NCI-H1694 (cell line): Measurements from ENCODE around the gene OLFML2B.

ENCODE experiments used
- DNase-seq: peaks from one replicate; lab custom pipeline; 2025; lab: John Stamatoyannopoulos, UW

The OLFML2B gene

DNA sequence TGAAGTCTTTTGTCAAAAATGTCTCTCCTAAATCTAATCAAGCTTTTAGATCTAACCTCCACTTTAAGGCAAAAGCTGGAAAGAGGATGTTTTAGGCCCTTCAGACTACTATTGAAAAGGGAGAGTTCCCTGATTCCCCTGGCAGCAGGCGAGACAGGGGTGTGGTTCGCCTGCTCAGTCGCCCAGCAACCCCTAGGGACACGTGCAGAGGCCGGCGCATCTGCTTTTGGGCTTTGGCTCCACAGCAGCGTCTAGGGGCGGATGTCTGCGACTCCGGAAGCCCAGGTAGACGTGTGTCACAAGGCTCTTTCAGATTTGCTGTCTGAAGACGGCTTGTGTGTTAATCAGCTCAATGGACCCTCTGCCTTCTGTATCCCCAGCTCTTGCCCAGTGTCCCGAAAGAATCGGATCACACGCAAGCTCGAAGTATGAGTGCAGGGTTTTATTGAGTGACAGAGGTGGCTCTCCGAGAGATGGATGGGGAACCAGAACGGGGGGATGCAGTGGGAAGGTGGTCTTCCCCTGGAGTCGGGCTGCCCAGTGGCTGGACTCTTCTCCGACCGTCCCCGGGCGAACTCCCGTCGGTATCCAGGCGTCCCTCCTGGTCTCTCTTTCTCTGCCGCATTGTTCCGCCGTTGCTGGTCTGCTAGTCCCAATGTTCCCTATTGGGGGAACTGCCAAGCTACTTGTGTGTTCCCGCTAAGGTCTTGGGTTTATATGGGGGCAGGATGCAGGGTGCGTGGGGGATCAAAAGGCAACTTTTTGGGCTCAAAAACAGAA is 45.5 kb downstream of the OLFML2B start:
- DNase-seq: no peak

GRCh38 chr1:161973924-161974845 is 49.5 kb downstream of the OLFML2B start:
- no peak for DNase-seq

GRCh38 chr1:161972828-161973227 is 50.8 kb downstream of the OLFML2B start:
- DNase-seq: no peak

GRCh38 chr1:161970633-161971032 is 53.0 kb downstream of the OLFML2B start:
- DNase-seq: no peak

DNA sequence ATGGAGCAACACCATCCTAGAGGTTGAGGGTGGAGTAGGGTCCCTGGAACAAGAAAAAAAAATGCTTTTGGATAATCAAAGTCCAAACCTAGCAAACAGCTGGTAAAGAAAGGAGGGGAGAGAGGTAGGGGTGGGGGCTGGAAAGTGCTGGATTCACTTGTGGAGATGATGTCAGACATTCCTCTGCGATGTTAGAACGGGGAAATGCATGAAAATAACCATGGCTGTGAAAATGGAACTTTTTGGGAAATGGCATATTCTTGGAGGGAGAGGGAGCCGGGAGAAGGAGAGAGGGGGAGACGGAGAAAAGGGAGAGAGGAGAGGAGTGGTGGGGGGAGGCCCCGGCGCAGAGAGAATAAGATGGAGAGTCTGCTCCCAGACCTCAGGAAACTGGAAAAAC is 53.6 kb downstream of the OLFML2B start:
- no peak for DNase-seq

DNA sequence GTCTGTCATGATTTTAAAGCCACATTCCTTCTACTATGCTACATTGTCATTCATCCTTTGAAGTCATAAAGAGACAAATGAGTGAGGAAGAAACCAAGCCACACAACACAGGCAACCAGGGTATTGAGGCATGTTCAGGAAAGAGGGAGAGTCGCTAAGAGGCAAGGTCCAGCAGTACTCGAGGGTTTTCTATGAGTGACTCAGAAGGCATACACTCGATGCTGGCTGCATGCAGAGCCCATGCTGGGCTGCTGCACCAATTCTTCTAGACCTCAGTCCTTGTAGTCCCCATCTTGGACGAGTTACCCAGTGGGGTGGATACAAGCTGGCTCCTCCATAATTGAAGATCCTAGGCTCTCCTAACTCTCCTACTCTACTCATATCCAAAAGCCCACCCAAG is 57.6 kb downstream of the OLFML2B start:
- DNase-seq: no peak

DNA sequence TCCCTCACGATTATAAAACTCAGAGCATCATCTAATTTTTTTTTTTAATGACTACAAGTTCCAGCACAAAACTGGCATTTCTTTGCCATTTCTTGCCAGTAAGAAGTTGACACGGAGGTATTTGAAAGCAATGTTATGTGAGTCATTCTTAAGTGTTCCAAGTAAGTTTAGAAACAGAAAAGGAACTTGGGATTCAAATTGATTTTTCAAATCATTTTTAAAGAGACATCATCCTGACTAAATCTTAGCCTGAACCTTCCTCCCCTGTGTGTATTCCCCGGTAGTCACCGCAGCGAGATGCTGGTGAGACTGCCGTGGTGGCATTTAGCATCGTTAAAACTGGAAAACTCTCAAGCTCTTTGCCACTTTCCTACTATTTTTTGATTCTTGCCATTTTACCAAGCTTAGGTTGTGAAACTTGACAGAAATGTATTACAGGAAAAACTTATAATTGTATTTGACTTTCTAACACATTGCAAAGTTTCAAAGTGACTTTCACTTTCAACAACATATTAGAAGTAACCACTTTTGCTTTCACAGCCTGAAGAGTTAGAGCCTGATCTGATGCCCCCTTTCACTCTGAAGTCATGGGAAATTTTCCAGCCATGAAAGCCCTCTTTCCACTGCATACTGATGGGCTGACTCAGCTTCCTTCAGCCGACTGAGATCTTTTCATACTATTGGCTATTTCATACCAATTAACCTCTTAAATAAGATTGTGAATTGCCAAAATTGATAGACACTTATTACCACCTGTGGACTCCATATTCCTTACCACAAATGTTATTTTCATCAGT is 61.4 kb downstream of the OLFML2B start:
- no peak for DNase-seq

DNA sequence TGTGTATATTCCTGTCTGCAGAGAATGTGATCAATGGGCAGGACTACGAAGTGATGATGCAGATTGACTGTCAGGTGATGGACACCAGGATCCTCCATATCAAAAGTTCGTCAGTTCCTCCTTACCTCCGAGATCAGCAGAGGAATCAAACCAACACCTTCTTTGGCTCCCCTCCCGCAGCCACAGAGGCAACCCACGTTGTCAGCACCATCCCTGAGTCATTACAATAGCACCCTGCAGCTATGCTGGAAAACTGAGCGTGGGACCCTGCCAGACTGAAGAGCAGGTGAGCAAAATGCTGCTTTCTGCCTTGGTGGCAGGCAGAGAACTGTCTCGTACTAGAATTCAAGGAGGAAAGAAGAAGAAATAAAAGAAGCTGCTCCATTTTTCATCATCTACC is 65.2 kb downstream of the OLFML2B start:
- no peak for DNase-seq

DNA sequence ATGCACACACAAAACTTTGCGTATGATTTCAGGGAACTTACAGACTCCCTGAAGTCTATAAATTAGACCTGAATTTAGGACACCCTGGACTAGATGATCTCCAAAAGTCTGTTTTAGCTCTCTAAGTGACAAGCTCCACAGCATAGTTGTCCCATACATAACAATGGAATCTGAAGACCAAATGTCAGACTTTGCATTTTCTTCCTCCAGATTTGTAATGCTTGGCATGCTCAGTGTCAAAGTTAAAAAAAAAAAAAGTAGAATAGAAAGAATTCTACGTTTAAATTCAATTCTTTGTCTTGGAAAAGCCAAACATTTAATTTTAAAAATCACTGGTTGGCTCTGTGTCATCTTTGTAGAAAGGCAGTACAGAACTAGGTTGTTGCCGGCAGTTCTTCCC is 66.7 kb downstream of the OLFML2B start:
- DNase-seq: no peak

DNA sequence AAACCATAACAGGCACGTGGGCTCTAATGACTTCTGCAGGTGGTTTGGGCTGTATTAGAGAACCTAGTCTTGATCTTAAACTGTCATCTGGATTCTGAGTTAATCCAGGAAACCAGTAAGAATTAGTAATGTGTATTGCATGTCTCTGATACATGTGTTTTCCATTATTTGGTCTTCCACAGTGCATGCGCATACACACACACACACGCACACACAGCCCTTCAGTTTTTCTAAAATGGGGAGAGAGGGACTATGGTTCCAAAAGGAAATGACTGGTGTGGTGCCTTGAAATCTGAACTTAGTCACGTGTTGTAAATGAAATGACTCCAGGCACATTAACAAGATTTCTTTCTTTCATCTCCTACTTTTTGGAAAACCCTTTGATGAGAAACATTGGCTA is 67.6 kb downstream of the OLFML2B start:
- no peak for DNase-seq

GRCh38 chr1:161955606-161956005 is 68.1 kb downstream of the OLFML2B start:
- no peak for DNase-seq

DNA sequence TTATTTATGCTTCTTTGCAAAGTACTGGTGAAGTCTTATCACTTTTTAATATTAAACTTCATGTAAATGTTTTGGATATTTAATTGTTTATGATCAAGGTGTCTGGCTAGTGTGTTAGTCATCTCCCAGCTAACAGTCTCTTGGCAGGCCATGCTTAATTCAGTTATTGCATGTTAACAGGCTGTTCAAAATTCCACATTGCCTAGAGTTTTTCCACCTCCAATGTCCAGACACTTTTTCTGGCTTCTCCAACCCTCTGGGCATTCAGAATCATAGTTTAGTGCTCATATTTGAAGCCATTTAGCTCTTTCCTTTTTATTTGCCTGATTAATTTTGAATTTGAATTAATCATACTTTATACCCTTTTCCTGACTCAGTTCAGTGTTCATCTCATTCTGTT is 69.2 kb downstream of the OLFML2B start:
- DNase-seq: no peak

DNA sequence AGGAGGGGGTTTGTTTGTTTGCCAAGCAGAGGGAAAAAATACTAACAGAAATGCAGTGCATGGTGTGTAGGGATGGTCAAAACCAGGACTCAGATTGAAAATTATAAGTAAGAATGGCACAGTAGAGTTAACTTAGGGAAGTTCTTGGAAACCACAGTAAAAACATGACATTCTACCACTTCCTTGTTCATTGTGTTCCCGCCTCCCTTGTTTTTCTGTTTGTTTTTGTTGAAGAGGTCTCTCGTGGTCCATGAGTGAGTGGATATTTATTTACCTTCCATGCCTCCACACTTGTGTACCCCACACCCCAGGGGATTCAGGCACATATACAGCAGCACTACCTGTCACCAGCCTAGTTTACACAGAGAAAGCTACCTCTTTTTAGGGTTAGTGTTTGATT is 69.6 kb downstream of the OLFML2B start:
- DNase-seq: no peak

DNA sequence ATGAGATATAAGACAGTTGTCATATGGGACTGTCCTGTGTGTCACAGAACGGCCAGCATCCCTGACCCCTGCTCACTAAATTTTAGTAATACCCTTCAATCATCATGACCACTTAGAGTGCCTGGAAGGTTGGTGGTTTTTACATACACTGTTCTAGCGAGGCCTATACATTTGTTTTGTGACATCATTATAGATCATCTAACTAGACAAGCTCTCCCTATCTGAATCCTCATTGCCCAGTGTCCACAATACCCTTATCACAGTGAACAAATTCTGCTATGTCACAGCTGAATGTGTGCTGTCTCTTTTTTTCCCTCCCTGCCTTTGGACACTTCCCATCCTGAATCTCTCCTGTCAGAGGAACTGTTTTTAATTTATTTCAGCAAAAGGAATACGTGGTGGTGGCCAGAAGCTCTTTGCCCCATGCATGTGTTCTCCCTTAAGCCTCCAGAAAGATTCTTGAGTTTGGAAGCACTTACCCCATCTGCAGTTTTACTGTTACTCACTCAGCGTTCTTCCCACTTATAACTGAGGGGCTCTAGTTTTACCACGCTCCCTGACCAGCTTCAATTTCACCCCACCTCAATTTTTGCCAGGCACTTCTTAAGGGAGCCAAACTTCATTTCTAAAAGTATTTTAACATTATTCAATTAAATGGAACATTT is 70.3 kb downstream of the OLFML2B start:
- no peak for DNase-seq

GRCh38 chr1:161952607-161953172 is 71.0 kb downstream of the OLFML2B start:
- no peak for DNase-seq

DNA sequence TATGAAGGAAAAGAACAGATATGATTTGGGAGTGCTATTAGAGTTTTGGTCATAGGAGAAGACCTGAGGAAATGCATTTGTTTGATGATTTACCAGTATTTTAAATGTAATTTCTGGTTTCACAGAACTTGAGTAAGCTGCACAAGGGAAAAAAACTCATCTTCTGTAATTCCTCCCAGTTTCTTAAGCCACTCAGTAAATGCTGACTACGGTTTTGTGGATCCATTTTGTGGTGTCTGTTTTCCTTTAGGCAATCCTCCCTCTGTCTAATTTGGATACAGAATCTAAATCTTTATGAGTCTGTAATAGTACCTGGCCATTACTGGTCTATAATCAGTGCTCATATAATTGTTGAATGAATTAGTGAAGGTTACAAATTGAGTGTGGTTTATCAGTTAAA is 72.0 kb downstream of the OLFML2B start:
- DNase-seq: no peak

GRCh38 chr1:161950377-161950776 is 73.3 kb downstream of the OLFML2B start:
- no peak for DNase-seq

DNA sequence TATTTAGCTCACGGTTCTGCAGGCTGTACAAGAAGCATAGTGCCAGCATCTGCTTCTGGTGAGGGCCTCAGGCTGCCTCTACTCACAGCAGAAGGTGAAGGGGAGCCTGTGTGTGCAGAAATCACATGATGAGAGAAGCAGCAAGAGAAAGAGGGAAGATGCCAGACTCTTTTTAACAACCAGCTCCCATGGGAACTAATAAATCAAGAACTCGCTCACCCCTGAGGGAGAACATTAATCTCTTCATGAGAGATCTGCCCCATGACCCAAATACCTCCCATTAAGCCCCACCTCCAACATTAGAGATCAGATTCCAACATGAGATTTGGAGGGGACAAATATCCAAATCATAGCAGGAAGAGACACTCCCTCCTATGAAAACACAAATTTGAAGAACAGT is 74.1 kb downstream of the OLFML2B start:
- no peak for DNase-seq

DNA sequence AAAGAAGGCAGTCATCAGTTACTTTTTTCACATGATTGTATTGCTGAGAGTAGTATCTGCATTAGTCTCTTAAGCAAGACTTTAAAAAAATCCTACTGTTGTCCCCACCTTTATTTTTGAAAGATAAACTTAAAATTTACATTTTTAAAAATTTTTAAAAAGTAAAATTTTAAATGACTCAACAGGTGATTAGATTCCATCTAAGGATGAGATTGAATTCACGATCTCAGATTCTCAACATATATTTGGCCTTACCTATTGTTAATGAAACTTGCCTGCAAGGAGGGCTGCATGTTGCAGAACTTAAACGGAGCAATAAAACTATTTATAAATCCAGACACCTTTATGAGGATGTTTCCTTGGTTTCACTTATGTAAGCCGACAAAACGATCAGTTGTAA is 75.2 kb downstream of the OLFML2B start:
- no peak for DNase-seq

GRCh38 chr1:161946071-161946987 is 77.3 kb downstream of the OLFML2B start:
- DNase-seq: no peak
